Cardiac fibroblast (primary cell): ENCODE results near the gene TMOD3.

ENCODE experiments used
- DNase-seq, 2 donors: peaks; one replicate each; pipeline versions ENCODE4 v3.0.0 to v3.0.0-alpha.2; 2010; ENCODE audit warnings: low read depth in 2 of 2
- H3K4me3 ChIP-seq, 2 donors: replicated peaks in 1 of 2; 1 replicate in 1 of 2; 2 replicates in 1 of 2; pipeline ENCODE4 v1.5.1; 2011; ENCODE audit warnings: low read depth in 2 of 2, low read length in 2 of 2, mild to moderate bottlenecking in 2 of 2, moderate library complexity in 1 of 2
- TF ChIP-seq, protein P1 (sequence below): IDR thresholded peaks from one replicate; pipeline ENCODE4 v1.5.1; 2011; ENCODE audit warnings: low read depth, mild to moderate bottlenecking, low read length, inconsistent platforms

Gene TMOD3

DNA sequence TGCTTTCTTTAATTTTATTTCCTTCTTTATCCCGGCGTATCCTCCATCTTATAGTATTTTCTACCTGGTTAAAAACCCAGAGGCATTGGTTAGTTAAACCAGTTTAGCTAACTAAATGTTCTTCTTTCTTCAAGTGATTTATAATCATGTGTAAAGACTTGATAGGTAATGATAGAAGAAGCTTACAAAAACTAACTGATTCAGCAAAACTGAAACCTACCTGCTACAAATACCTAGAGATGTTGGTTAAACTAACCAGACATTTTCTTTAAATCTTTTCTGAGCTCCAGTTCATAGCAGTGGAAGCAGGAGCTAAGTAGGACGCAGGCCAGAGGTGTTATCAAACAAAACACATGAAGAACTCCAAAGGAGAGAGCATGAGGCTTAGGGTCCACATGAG lies 97.4 kb downstream of the TMOD3 start:
- H3K4me3 ChIP-seq: no peak overlapping the region
- DNase-seq: no peak
- TF ChIP-seq, protein P1, sequence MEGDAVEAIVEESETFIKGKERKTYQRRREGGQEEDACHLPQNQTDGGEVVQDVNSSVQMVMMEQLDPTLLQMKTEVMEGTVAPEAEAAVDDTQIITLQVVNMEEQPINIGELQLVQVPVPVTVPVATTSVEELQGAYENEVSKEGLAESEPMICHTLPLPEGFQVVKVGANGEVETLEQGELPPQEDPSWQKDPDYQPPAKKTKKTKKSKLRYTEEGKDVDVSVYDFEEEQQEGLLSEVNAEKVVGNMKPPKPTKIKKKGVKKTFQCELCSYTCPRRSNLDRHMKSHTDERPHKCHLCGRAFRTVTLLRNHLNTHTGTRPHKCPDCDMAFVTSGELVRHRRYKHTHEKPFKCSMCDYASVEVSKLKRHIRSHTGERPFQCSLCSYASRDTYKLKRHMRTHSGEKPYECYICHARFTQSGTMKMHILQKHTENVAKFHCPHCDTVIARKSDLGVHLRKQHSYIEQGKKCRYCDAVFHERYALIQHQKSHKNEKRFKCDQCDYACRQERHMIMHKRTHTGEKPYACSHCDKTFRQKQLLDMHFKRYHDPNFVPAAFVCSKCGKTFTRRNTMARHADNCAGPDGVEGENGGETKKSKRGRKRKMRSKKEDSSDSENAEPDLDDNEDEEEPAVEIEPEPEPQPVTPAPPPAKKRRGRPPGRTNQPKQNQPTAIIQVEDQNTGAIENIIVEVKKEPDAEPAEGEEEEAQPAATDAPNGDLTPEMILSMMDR: no peak

DNA sequence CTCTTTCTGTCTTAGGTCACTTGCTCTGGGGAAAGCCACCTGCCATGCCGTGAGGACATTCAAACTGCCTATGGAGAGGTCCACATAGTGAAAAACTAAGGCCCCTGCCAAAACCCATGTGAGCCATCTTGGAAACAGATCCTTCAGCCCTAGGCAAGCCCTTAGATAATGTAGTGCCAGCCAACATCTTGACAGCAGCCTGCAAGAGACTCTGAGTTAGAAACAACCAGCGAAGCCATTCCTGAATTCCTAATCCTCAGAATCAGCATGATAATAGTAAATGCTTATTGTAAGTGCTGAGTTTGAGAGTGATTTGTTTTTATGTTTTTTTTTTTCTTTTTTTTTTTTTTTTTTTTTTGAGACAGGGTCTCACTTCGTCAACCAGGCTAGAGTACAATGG lies 101.6 kb downstream of the TMOD3 start:
- no peak for DNase-seq
- no peak overlapping the region for H3K4me3 ChIP-seq
- TF ChIP-seq, protein P1: no peak

DNA sequence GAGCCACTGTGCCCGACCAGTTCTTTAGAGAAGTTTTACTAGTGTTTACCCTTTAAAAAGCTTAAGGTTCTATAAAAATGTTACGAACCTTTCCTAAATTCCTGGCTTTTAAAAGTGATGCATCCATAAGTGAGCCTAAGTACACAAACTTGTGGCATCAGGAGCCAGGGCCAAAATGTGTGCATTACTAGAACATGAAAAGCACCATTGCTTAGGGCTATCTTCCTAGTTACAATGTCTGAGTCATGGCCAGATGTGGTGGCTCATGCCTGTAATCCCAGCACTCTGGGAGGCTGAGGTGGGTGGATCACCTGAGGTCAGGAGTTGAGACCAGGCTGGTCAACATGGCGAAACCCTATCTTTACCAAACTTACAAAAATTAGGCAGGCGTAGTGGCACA lies 102.2 kb downstream of the TMOD3 start:
- TF ChIP-seq, protein P1: no peak
- peak in 1 of 2 donors; percentile 34 for DNase-seq
- no peak overlapping the region for H3K4me3 ChIP-seq

DNA sequence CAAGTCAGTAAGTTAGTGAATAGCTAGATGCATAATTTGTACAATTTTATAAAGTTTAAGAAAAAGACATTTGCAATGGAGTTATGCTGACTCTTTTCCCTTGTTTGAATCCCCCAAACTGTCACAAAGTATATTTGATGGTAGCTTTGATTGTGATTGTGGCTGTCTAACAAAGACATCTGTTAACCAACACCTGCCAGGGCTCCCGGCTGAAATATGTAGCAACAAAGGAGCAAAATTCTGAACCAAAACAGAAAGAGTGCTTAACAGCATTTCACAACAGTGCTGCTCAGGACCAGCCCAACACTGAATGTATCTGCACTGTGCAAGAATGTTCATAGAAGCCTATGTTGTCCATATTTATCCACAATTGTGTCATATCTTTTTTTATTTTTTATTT lies 102.7 kb downstream of the TMOD3 start:
- no peak for DNase-seq
- TF ChIP-seq, protein P1: no peak
- H3K4me3 ChIP-seq: no peak overlapping the region

DNA sequence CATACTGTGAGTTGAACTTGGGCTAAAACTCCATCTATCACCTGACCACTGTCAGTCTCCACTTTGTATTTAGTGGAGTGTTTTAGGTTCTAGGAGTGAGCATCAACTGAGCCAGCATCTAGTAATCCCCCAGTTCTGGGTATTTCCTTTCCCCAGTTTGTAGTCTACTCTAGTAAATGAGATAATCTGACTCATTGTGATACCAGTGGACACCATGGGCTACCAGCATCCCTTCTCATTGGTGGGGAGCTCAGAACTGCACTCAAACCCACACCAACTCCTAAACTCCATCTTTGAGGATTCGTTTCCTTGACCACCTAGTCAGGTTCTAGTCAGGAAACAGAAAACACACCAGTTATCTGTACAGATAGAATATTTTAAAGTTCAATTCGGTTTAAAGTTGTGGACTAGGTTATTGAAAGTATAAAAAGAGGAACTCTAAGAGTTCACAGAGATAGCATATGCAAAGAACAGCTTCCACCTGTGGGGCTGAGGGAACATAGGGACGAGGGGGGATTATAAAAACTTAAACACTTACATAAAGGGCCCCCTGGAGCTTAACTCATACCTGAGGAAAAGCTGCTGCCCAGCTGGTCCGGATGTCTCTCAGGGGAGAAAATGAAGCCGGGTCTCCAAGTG lies 106.1 kb downstream of the TMOD3 start:
- no peak for DNase-seq
- TF ChIP-seq, protein P1: no peak
- H3K4me3 ChIP-seq: no peak overlapping the region

DNA sequence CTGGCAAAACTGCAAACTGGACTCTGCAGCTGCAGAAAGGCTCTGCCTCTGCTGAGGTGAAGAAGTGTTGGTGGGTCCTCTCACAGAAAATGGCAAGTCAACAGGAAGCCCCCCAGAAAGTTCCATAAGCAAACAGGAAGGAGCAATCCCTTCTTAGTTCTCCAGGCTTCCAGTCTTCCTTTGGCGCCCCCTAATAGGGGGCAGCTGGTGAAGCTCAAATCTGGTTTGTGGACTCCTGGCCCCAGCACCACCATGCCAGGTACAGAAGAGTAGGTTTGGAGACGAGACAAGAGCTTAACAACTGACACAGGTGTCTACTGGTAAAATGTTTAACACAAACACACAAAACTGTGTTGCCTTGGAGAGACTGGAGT lies 106.6 kb downstream of the TMOD3 start:
- no peak for DNase-seq
- TF ChIP-seq, protein P1: no peak
- H3K4me3 ChIP-seq: no peak overlapping the region

DNA sequence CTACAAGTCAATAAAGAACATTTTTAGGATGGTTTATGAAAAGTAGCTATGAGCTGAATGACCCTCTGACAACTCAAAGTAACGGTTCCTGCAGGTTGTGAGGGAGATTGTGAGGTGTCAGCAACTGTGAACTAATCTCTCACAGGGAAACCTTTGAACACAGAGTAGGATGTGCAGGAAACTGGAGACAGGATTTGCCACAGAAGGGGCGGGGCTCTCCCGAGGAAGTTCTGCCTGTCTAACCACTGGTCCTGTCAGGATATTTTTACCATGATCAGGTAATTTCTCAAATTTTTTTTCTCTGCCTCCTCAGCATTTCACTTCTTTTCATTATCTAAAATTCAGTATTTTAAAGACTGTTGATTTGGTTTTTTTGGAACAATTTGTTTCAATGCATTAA lies 108.8 kb downstream of the TMOD3 start:
- H3K4me3 ChIP-seq: no peak overlapping the region
- TF ChIP-seq, protein P1: no peak
- DNase-seq: no peak
